NOMO-1 (cell line): ENCODE measurements around the gene ZNF3.

Source experiments
- DNase-seq, 2 experiments: peaks; one replicate each; lab custom pipeline; 2025; ENCODE audit not compliant: unreplicated experiment in 2 of 2; lab: John Stamatoyannopoulos, UW

Gene ZNF3

DNA sequence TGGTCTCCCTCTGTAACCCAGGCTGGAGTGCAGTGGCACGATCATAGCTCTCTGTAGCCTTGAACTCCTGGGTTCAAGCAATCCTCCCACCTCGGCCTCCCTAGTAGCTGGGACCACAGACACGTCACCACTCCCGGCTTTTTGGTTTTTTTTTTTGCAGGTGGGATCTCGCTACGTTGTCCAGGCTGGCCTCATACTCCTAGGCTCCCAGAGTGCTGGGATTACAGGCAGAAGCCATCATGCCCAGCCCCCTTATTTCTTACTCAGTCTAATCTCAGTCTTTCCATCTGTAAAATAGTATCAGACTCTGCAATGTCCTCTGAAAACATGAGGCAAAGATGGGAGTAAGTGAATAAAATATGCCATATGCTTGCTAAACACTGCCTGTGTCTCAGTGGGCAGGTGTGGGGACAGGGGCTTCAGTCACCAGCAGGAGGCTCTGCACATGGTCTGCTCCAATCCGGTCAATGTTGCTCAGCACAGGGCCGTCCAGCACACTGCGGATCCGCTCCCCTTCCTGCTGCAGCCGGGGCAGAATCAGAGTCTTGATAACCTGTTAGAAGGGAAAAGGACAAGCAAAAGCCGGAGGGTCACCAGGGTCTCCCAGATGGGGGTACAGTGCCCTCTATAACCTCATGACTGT lies 28.1 kb upstream of the ZNF3 start:
- DNase-seq = no peak

DNA sequence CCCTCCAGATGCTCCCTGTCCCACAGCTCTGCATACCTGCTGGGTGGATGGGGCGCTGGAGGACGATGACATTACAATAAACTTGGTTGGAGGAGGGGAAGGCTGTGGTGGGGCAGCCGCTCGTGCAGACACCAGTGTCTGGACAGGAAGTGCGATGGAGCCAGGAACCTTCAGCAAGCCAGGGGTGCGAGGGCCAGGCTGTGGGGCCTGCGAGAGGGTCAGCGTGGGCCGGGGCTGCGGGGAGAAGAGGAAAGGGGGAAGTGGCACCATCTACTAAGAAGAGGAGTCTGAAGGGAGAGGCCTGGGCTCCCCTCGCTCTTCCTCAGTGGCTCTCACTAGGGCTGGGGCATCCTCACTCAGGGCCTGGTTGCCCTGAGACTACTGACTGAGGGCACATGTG lies 26.4 kb upstream of the ZNF3 start:
- DNase-seq = no peak

GRCh38 chr7:100107125-100107737 lies 25.7 kb upstream of the ZNF3 start:
- DNase-seq = no peak

- DNase-seq = no peak
These were observed 25.1 kb upstream of the ZNF3 start for GRCh38 chr7:100106633-100107032.

GRCh38 chr7:100105534-100105933 lies 24.0 kb upstream of the ZNF3 start:
- DNase-seq = no peak

GRCh38 chr7:100102950-100103840 lies 21.7 kb upstream of the ZNF3 start:
- DNase-seq = no peak

GRCh38 chr7:100101016-100101862 lies 19.7 kb upstream of the ZNF3 start, which contains the start of the genes AP4M1 and MCM7:
AP4M1 (plus strand) TSS chr7:100101643; CDS start chr7:100101715, 72 bp downstream.
MCM7 (minus strand) TSS chr7:100101397; CDS start chr7:100101294, 103 bp downstream.
- peak; percentile 100 for DNase-seq

- DNase-seq = peak; percentile 85 to 96
These were observed 19.0 kb upstream of the ZNF3 start for GRCh38 chr7:100100420-100101015.

DNA sequence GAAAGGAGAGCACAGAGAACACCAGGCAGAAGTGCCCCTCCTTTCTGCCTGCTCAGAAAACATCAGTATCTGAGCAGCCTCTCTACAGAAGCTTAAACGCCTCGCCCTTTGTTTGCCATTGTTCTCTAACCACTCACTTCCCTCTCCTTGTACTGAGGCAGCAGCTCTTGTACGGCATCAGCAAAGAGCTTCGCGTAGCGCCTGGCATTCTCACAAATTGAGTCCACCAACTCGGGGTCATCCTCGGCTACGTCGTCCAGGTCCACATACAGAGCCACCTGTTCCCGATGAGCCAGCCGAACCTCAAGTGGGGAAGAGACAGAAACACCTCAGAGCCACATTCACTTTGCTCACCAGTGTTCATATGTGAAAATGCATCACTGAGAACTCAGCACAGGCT lies 17.9 kb upstream of the ZNF3 start:
- DNase-seq = no peak

GRCh38 chr7:100098913-100099312 lies 17.4 kb upstream of the ZNF3 start:
- no peak for DNase-seq

DNA sequence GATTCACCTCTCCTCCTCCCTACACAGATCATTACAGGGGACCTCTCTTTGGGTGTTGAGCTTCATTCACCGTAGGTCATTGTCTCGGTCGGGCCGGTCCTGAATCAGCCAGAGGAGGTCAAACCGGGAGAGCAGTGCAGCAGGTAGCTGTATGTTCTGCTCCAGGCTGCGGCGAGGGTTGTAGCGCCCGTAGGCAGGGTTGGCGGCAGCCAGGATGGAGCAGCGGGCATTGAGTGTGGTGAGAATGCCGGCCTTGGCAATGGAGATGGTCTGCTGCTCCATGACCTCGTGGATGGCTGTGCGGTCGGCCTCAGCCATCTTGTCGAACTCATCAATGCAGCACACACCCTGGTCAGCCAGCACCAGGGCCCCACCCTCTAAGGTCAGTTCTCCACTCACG lies 14.2 kb upstream of the ZNF3 start:
- no peak for DNase-seq

GRCh38 chr7:100095289-100095688 lies 13.8 kb upstream of the ZNF3 start:
- DNase-seq = no peak

DNA sequence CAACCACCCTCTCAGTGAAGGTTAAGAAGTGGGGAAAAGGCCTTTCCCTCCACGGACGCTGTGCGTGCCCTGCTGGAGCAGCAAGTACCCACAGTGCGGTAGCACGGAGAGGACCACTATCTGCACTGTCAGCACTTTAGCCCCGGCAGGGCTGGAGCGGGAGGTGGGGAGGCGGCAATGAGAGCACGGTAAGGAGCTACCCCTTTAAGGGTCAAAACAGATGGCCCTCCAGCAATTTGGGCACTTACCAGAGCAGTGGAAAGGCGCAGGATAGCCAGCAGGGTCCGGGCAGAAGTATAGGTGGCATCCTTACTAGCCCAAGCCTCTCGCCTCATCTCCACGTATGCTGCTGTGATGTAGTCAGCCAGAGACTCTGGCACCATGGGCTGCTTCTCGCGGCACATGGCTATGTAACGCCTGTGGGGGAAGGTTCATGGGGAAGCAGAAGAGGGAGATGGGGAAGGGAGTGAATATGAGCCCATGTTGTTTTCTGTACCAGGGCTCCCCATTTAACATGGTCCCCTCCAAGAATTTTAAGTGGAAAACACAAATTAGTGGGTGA lies 12.5 kb upstream of the ZNF3 start:
- no peak for DNase-seq

GRCh38 chr7:100093498-100093897 lies 12.0 kb upstream of the ZNF3 start:
- DNase-seq = no peak

DNA sequence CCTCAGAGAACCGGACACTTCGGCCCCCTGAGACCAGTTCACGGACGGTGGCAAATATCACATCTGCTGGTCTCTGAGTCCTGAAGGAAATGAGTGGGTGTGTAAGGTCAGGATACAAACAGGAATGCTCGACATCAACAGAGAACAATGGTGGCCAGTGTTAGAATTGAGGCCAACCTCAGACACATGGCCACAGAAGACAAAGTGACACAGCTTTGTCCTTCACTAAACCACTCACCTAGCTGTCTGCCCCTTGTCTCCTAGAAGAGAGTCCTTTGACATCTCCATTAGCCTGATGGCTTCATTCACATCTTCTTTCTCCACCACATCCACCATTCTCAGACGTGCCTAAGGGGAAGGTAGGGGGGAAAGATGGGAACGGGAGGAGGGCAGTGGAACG lies 11.5 kb upstream of the ZNF3 start:
- no peak for DNase-seq

DNA sequence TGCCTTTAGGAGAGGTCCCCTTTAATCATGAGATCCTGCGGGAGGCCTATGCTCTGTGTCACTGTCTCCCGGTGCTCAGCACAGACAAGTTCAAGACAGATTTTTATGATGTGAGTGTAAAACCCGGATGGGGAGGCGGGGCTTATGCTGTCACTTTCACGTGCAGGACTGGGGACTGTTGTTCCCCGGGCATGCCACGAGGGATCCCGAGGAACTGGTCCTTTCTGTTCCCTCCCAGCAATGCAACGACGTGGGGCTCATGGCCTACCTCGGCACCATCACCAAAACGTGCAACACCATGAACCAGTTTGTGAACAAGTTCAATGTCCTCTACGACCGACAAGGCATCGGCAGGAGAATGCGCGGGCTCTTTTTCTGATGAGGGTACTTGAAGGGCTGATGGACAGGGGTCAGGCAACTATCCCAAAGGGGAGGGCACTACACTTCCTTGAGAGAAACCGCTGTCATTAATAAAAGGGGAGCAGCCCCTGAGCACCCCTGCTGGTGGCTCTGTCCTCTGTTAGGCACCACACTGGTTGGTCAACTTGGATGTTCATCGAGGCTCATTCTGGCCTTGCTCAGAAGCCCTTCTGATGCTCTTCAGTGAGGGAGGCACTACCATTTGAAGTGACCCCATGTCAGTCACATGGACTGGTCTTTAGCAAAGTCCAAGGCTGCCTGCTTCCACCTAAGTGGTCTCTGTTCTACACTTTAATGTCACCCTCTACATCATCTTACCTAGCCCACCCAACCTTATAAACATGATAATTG lies 10.1 kb upstream of the ZNF3 start:
- no peak for DNase-seq

GRCh38 chr7:100090527-100091410 lies 9.2 kb upstream of the ZNF3 start:
- no peak for DNase-seq

- DNase-seq = no peak
These were observed 8.1 kb upstream of the ZNF3 start for GRCh38 chr7:100089458-100090196.
